HCT116 (cell line): ENCODE data around the gene GNRHR. TPM values are rescaled to one million over a fixed set of nuclear protein-coding genes. Genes with fewer than 3 reads are reported as not detected.

Experiments used
- ATAC-seq: fragments of 200-7000 bp; cut with Tn5 transposase; 2 replicates; pipeline ENCODE4 v1.9.1; 2020; ENCODE audit warnings: mild to moderate bottlenecking, moderate library complexity
- BruUV-seq: library from RNA; stranded (reverse); fragments of 400-500 nt; replicated peaks from 2 replicates; lab custom pipeline; 2021; lab: Mats Ljungman, UMichigan
- CTCF ChIA-PET: fragments of 300-600 bp; sonication (Branson Sonifier 250); formaldehyde crosslinking; loops from one replicate; lab custom pipeline; 2021; ENCODE audit warnings: antibody characterized with exemption; lab: Charles Lee
- POLR2A ChIA-PET: fragments of 300-600, 350-600 bp; sonication (Branson Sonifier 250); formaldehyde crosslinking; loops from one replicate; lab custom pipeline; 2021; ENCODE audit warnings: antibody characterized with exemption; lab: Charles Lee
- RAD21 ChIA-PET, 2 experiments: fragments of 300-600 bp; sonication (Branson Sonifier 250); formaldehyde crosslinking; loops; one replicate each; lab custom pipeline; 2023; ENCODE audit warnings: low total read pairs in 2 of 2; ENCODE audit not compliant: uncharacterized antibody in 2 of 2, unreplicated experiment in 2 of 2, low non-redundant PET in 1 of 2; lab: Charles Lee
- DNase-seq: peaks from one replicate; pipeline ENCODE4 v3.0.0-alpha.2; 2010; ENCODE audit warnings: low read depth, low spot score
- H2AFZ ChIP-seq: fragments of 200-600 bp; shearing (Covaris generic), sonication (generic); 2 replicates; pipeline ENCODE4 v1.6.1; 2017; ENCODE audit warnings: low read depth, mixed run types, mixed read lengths, antibody characterized with exemption, low read length; ENCODE audit not compliant: poor library complexity, severe bottlenecking
- H3K27ac ChIP-seq: 2 replicates; pipeline ENCODE4 v1.5.1; 2012; ENCODE audit warnings: low read depth, low read length
- H3K27me3 ChIP-seq: fragments of 200-600 bp; sonication (generic); 2 replicates; pipeline ENCODE4 v1.6.1; 2016; ENCODE audit warnings: mixed run types, low read length, mixed read lengths; ENCODE audit not compliant: insufficient read depth
- H3K36me3 ChIP-seq, 2 experiments: fragments of 200-500 bp in 1 of 2; fragments of 200-600 bp in 1 of 2; sonication (Bioruptor generic) in 1 of 2; sonication (generic) in 1 of 2; 2 replicates each; pipeline versions ENCODE4 v1.5.1 to v1.6.1; 2014 to 2016; ENCODE audit warnings: low read length in 2 of 2, inconsistent platforms in 1 of 2, mixed read lengths in 1 of 2, mixed run types in 1 of 2; ENCODE audit not compliant: insufficient read depth in 2 of 2, control insufficient read depth in 1 of 2
- H3K4me1 ChIP-seq, 2 experiments: fragments of 200-600 bp in 1 of 2; sonication (generic) in 1 of 2; 2 replicates each; pipeline versions ENCODE4 v1.5.1 to v1.6.1; 2012 to 2017; ENCODE audit warnings: low read length in 2 of 2, inconsistent platforms in 1 of 2, mild to moderate bottlenecking in 1 of 2, mixed read lengths in 1 of 2, mixed run types in 1 of 2, moderate library complexity in 1 of 2; ENCODE audit not compliant: insufficient read depth in 2 of 2, control insufficient read depth in 1 of 2
- H3K4me2 ChIP-seq: fragments of 200-600 bp; sonication (generic); 2 replicates; pipeline ENCODE4 v1.6.1; 2017; ENCODE audit warnings: mixed run types, low read length, mixed read lengths
- H3K4me3 ChIP-seq, 2 experiments: fragments of 200-600 bp in 1 of 2; sonication (generic) in 1 of 2; replicated peaks in 1 of 2; 2 replicates each; pipeline ENCODE4 v1.5.1; 2011 to 2016; ENCODE audit warnings: low read length in 2 of 2, control low read depth in 1 of 2, low read depth in 1 of 2, mild to moderate bottlenecking in 1 of 2, mixed read lengths in 1 of 2, mixed run types in 1 of 2
- H3K79me2 ChIP-seq: fragments of 200-600 bp; sonication (generic); 2 replicates; pipeline ENCODE4 v1.6.1; 2017; ENCODE audit warnings: mild to moderate bottlenecking, mixed run types, low read length, moderate library complexity, mixed read lengths; ENCODE audit not compliant: insufficient read depth
- H3K9ac ChIP-seq: fragments of 200-600 bp; sonication (generic); 2 replicates; pipeline ENCODE4 v1.6.1; 2016; ENCODE audit warnings: low read length, mixed read lengths
- H3K9me2 ChIP-seq: fragments of 200-600 bp; sonication (generic), shearing (Covaris generic); 2 replicates; pipeline ENCODE4 v1.6.1; 2017; ENCODE audit warnings: mixed run types, mild to moderate bottlenecking, moderate library complexity; ENCODE audit not compliant: insufficient read depth
- H3K9me3 ChIP-seq, 2 experiments: fragments of 200-500 bp in 1 of 2; fragments of 200-600 bp in 1 of 2; sonication (Bioruptor generic) in 1 of 2; sonication (generic) in 1 of 2; 2 replicates each; pipeline ENCODE4 v1.6.1; 2014 to 2017; ENCODE audit warnings: low read length in 2 of 2, mixed read lengths in 2 of 2, inconsistent platforms in 1 of 2, low read depth in 1 of 2, mild to moderate bottlenecking in 1 of 2, mixed run types in 1 of 2, moderate library complexity in 1 of 2; ENCODE audit not compliant: control insufficient read depth in 1 of 2, insufficient read depth in 1 of 2
- H4K20me1 ChIP-seq: fragments of 200-600 bp; sonication (generic), shearing (Covaris generic); 2 replicates; pipeline ENCODE4 v1.6.1; 2017; ENCODE audit warnings: mixed run types, mild to moderate bottlenecking, moderate library complexity; ENCODE audit not compliant: insufficient read depth
- CBX3 ChIP-seq: IDR thresholded peaks from 2 replicates; pipeline ENCODE4 v1.6.1; 2012; ENCODE audit warnings: low read depth
- EGR1 ChIP-seq: IDR thresholded peaks from 2 replicates; pipeline ENCODE4 v1.6.1; 2012; ENCODE audit warnings: low read depth
- ELF1 ChIP-seq: IDR thresholded peaks from 2 replicates; pipeline ENCODE4 v1.6.1; 2012; ENCODE audit warnings: low read depth, borderline replicate concordance
- FOSL1 ChIP-seq: IDR thresholded peaks from 2 replicates; pipeline ENCODE4 v1.6.1; 2012; ENCODE audit warnings: low read depth
- POLR2A ChIP-seq: IDR thresholded peaks from 2 replicates; pipeline ENCODE4 v1.7.0; 2011; ENCODE audit warnings: borderline replicate concordance; ENCODE audit not compliant: insufficient read depth, insufficient read length; ENCODE audit errors: extremely low read depth
- POLR2AphosphoS5 ChIP-seq: IDR thresholded peaks from 2 replicates; pipeline ENCODE4 v1.6.1; 2011; ENCODE audit warnings: mild to moderate bottlenecking, low read depth, low read length, moderate library complexity
- SP1 ChIP-seq: IDR thresholded peaks from 2 replicates; pipeline ENCODE4 v1.6.1; 2012; ENCODE audit warnings: low read depth
- YY1 ChIP-seq: IDR thresholded peaks from 2 replicates; pipeline ENCODE4 v1.6.1; 2011; ENCODE audit warnings: low read length, low read depth, moderate library complexity, mild to moderate bottlenecking; ENCODE audit not compliant: insufficient replicate concordance; ENCODE audit errors: extremely low read depth
- intact Hi-C: fragments of 100-400 bp; cut with micrococcal nuclease; formaldehyde crosslinking; loops from 2 replicates; pipeline ENCODE4 v1.10.0; 2022
- total RNA-seq: library from RNA; stranded (reverse); gene quantifications from one replicate; pipeline ENCODE4 v1.2.1, GENCODE V29; 2021; ENCODE audit not compliant: unreplicated experiment
- TF ChIP-seq, protein P1 (sequence below), 3 experiments: fragments of 200-600 bp in 1 of 3; sonication (generic) in 1 of 3; IDR thresholded peaks in 2 of 3; conservative IDR thresholded peaks in 1 of 3; 2 replicates each; pipeline ENCODE4 v1.5.1; 2012 to 2017; ENCODE audit warnings: low read depth in 2 of 3, low read length in 2 of 3, antibody characterized with exemption in 1 of 3, borderline replicate concordance in 1 of 3, control low read depth in 1 of 3, mild to moderate bottlenecking in 1 of 3, mixed read lengths in 1 of 3, mixed run types in 1 of 3, moderate library complexity in 1 of 3; ENCODE audit not compliant: insufficient read depth in 1 of 3
- TF ChIP-seq, protein P2 (sequence below): IDR thresholded peaks from 2 replicates; pipeline ENCODE4 v1.6.1; 2011; ENCODE audit warnings: mild to moderate bottlenecking, low read length, moderate library complexity; ENCODE audit not compliant: insufficient replicate concordance; ENCODE audit errors: extremely low read depth
- TF ChIP-seq, protein P3 (sequence below): IDR thresholded peaks from 2 replicates; pipeline ENCODE4 v1.6.1; 2012

GNRHR gene
- total RNA-seq, 1 experiment from 2014 or later: not detected

DNA sequence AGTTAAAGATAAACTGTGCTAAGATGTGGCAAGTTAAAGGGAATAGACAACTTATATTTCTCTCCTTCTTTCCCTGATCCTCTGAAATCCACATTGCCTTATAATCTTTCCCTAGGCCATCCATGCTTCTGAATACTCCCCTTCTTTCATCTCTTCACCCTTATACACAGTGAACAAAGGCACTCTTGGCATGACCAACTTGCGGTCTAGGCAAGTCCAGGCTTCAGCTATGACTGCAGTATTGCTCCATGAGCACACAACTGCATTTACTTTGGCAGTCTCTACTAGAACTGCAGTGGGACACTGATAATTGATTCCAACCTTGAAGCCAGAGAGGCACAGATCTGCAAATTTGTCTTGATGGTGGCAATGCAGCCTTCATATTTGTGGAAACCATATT is 29.1 kb downstream of the GNRHR start:
- H3K9ac ChIP-seq: no peak overlapping the region
- ATAC-seq (no peak), DNase-seq (no peak)
- ChIA-PET CTCF (interaction anchor here (0.9 kb wide), 1 partner anchor 10 kb away, joined by 3 read pairs; no protein-coding TSS in a partner anchor), POLR2A (no interaction called here), RAD21 (no interaction called here)
- H4K20me1 ChIP-seq: no peaks in the 10 kb centered on the region
- H3K4me3 ChIP-seq: no peak overlapping the region
- no peaks in the 10 kb centered on the region for H3K79me2 ChIP-seq
- H3K27me3 ChIP-seq: no peaks in the 10 kb centered on the region
- H3K4me1 ChIP-seq: peaks cover 14 to 43% of the 10 kb centered on the region in 2 experiments
- intact Hi-C loops: no loop called here
- H3K27ac ChIP-seq: no peak overlapping the region
- BruUV-seq: no TSS peak
- no peak overlapping the region for H2AFZ ChIP-seq
- no peak overlapping the region for H3K4me2 ChIP-seq
- no peaks in the 10 kb centered on the region for H3K9me2 ChIP-seq
- no peaks in the 10 kb centered on the region; a peak in 1 of 4 replicates for H3K9me3 ChIP-seq
- H3K36me3 ChIP-seq: no peaks in the 10 kb centered on the region
- TF ChIP-seq POLR2A (no peak), POLR2AphosphoS5 (no peak), FOSL1 (no peak), ELF1 (no peak), CBX3 (no peak), SP1 (no peak), YY1 (no peak), EGR1 (no peak)
- TF ChIP-seq, protein P1, sequence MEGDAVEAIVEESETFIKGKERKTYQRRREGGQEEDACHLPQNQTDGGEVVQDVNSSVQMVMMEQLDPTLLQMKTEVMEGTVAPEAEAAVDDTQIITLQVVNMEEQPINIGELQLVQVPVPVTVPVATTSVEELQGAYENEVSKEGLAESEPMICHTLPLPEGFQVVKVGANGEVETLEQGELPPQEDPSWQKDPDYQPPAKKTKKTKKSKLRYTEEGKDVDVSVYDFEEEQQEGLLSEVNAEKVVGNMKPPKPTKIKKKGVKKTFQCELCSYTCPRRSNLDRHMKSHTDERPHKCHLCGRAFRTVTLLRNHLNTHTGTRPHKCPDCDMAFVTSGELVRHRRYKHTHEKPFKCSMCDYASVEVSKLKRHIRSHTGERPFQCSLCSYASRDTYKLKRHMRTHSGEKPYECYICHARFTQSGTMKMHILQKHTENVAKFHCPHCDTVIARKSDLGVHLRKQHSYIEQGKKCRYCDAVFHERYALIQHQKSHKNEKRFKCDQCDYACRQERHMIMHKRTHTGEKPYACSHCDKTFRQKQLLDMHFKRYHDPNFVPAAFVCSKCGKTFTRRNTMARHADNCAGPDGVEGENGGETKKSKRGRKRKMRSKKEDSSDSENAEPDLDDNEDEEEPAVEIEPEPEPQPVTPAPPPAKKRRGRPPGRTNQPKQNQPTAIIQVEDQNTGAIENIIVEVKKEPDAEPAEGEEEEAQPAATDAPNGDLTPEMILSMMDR (IDR thresholded peaks at IDR 0.05 in 2 of 3, conservative IDR thresholded peaks at IDR 0.05 in 1 of 3; ENCODE audit: borderline replicate concordance in 1 of 3, insufficient read depth in 1 of 3, low read depth in 2 of 3, low read length in 2 of 3): no peak
- TF ChIP-seq, protein P2, sequence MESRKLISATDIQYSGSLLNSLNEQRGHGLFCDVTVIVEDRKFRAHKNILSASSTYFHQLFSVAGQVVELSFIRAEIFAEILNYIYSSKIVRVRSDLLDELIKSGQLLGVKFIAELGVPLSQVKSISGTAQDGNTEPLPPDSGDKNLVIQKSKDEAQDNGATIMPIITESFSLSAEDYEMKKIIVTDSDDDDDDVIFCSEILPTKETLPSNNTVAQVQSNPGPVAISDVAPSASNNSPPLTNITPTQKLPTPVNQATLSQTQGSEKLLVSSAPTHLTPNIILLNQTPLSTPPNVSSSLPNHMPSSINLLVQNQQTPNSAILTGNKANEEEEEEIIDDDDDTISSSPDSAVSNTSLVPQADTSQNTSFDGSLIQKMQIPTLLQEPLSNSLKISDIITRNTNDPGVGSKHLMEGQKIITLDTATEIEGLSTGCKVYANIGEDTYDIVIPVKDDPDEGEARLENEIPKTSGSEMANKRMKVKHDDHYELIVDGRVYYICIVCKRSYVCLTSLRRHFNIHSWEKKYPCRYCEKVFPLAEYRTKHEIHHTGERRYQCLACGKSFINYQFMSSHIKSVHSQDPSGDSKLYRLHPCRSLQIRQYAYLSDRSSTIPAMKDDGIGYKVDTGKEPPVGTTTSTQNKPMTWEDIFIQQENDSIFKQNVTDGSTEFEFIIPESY: no peak
- TF ChIP-seq, protein P3, sequence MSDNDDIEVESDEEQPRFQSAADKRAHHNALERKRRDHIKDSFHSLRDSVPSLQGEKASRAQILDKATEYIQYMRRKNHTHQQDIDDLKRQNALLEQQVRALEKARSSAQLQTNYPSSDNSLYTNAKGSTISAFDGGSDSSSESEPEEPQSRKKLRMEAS: no peak
- TF ChIP-seq, all 23 proteins: peak for 0
